ENCODE data around the gene FCER2.

Gene FCER2

GRCh38 chr19:7679771-7680605, 21.9 kb downstream of the FCER2 start:
- TF ChIP-seq POLR2AphosphoS5 (IDR thresholded peaks at IDR 0.05; ENCODE audit: low read depth, low read length) (no peak), FOXP2 (optimal IDR thresholded peaks at IDR 0.05; ENCODE audit: borderline replicate concordance, extremely low read depth, extremely low read length, insufficient read depth) (no peak), REST (IDR thresholded peaks at IDR 0.05; ENCODE audit: insufficient read depth in 1 of 2, low read depth in 2 of 2, low read length in 2 of 2) (no peak), TAF1 (IDR thresholded peaks at IDR 0.05; ENCODE audit: borderline replicate concordance, insufficient read depth, low read length) (no peak; the same call in 1 of the 2 replicates), SIN3A (IDR thresholded peaks at IDR 0.05; ENCODE audit: borderline replicate concordance, insufficient read depth, low read length) (no peak)

DNA sequence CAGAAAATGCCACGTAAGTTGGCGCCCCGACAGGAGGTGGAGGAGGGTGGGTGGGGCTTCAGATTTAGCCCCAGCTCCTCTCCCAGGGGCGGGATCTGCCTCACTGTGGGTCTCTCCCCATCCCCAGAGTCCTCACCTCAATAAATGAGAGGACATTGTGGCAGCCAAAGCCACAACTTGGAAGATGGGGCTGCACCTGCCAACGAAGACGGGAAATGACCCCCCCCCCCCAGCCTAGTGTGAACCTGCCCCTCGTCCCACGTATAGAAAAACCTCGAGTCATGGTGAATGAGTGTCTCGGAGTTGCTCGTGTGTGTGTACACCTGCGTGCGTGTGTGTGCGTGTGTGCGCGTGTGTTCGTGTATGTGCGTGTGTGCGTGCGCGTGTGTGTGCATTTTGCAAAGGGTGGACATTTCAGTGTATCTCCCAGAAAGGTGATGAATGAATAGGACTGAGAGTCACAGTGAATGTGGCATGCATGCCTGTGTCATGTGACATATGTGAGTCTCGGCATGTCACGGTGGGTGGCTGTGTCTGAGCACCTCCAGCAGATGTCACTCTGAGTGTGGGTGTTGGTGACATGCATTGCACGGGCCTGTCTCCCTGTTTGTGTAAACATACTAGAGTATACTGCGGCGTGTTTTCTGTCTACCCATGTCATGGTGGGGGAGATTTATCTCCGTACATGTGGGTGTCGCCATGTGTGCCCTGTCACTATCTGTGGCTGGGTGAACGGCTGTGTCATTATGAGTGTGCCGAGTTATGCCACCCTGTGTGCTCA, 22.8 kb downstream of the FCER2 start:
- TF ChIP-seq TAF1 (IDR thresholded peaks at IDR 0.05; ENCODE audit: borderline replicate concordance, insufficient read depth, low read length) (no peak), SIN3A (IDR thresholded peaks at IDR 0.05; ENCODE audit: borderline replicate concordance, insufficient read depth, low read length) (no peak), POLR2AphosphoS5 (IDR thresholded peaks at IDR 0.05; ENCODE audit: low read depth, low read length) (no peak), FOXP2 (optimal IDR thresholded peaks at IDR 0.05; ENCODE audit: borderline replicate concordance, extremely low read depth, extremely low read length, insufficient read depth) (no peak), REST (IDR thresholded peaks at IDR 0.05; ENCODE audit: insufficient read depth in 1 of 2, low read depth in 2 of 2, low read length in 2 of 2) (no peak)

DNA sequence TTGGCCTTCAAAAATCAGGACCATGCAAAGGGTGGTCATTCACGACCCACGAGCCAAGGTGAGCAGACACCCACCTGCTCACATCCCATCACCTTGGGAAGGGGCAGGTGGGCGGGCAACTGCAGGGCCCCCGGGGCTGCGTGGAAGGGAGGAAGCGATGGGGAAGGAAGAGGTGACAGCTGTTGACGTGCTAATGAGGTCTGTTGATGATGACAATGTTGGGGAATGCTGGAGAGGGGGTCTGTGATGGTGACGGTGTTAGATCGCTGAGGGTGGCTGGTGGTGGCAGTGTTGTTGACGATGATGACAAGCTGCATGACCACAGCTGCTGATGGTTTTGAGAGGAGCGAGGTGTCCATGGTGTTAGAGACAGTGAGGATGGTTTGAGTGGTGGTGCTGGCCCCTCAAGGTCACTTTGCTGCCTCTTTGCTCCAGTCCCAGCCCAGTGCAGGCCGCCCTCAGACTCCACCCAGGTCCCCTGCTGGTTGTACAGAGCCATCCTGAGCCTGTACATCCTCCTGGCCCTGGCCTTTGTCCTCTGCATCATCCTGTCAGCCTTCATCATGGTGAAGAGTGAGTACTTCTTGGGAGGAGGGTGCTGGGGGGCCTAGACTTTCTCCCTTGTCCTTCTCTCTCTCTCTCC, 24.1 kb downstream of the FCER2 start:
- no peak for TF ChIP-seq REST (IDR thresholded peaks at IDR 0.05; ENCODE audit: insufficient read depth in 1 of 2, low read depth in 2 of 2, low read length in 2 of 2)
- no peak for TF ChIP-seq FOXP2 (optimal IDR thresholded peaks at IDR 0.05; ENCODE audit: borderline replicate concordance, extremely low read depth, extremely low read length, insufficient read depth)
- TF ChIP-seq POLR2AphosphoS5 (IDR thresholded peaks at IDR 0.05; ENCODE audit: low read depth, low read length): no peak
- TF ChIP-seq SIN3A (IDR thresholded peaks at IDR 0.05; ENCODE audit: borderline replicate concordance, insufficient read depth, low read length): no peak
- TF ChIP-seq TAF1 (IDR thresholded peaks at IDR 0.05; ENCODE audit: borderline replicate concordance, insufficient read depth, low read length): no peak

DNA sequence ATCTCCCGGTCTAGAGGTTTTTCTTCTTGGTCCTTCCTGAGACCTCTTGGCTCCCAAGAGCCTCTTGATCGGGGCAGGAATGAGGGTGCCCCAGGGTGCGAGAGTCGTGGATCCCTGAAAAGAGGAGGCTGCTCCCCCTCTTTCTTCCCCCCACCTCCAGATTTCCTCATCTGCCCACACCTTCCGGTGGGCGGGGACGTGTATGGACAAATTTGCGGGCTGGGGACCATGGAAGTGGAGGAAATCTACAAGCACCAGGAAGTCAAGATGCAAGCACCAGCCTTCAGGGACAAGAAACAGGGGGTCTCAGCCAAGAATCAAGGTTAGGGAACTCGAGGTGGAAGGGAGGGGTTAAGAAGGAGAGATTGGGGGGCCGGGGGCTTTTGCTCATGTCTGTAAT, 25.1 kb downstream of the FCER2 start, which contains the start of gene MCEMP1:
TSS of gene MCEMP1 (plus strand) at position 237 of the 400 bp plus-strand sequence. CDS start at position 268, 31 bp downstream.
- TF ChIP-seq TAF1 (IDR thresholded peaks at IDR 0.05; ENCODE audit: borderline replicate concordance, insufficient read depth, low read length): no peak
- no peak for TF ChIP-seq REST (IDR thresholded peaks at IDR 0.05; ENCODE audit: insufficient read depth in 1 of 2, low read depth in 2 of 2, low read length in 2 of 2)
- TF ChIP-seq POLR2AphosphoS5 (IDR thresholded peaks at IDR 0.05; ENCODE audit: low read depth, low read length): no peak

Measured in PFSK-1 (cell line).